GM12873 (cell line): Measurements from ENCODE around the gene CARD19.

ENCODE experiments used
- CTCF ChIP-seq: IDR thresholded peaks from 2 replicates; pipeline ENCODE4 v1.5.1; 2012; ENCODE audit warnings: low read depth, mild to moderate bottlenecking, moderate library complexity, low read length, control low read depth; ENCODE audit not compliant: insufficient read depth; ENCODE audit errors: missing control alignments

CARD19 gene

GRCh38 chr9:93139365-93140182 lies 43.6 kb downstream of the CARD19 start:
- no peak for TF ChIP-seq CTCF

- no peak for TF ChIP-seq CTCF
Measured at GRCh38 chr9:93141771-93142483, 45.9 kb downstream of the CARD19 start.

GRCh38 chr9:93143830-93144530 lies 48.0 kb downstream of the CARD19 start:
- no peak for TF ChIP-seq CTCF

- TF ChIP-seq CTCF = no peak
Measured at GRCh38 chr9:93147632-93148031, 51.6 kb downstream of the CARD19 start.

- no peak for TF ChIP-seq CTCF
Measured at GRCh38 chr9:93148721-93149120, 52.7 kb downstream of the CARD19 start.

- TF ChIP-seq CTCF = no peak
Measured at GRCh38 chr9:93149361-93149760, 53.3 kb downstream of the CARD19 start.
